IPS-NIHi11 (cell line): Measurements from ENCODE around the gene GALNT9.
A peak's percentile ranks its signal among the peaks of the same experiment; 100 is the strongest.
"Not testable (repeated sequence)": the region's sequence is repeated elsewhere in the genome, so short reads cannot be mapped to it uniquely, and the experiment has no call there.

Source experiments
- DNase-seq: peaks from one replicate; pipeline ENCODE4 v3.0.0; 2012; ENCODE audit warnings: mixed read lengths, low spot score

The GALNT9 gene

DNA sequence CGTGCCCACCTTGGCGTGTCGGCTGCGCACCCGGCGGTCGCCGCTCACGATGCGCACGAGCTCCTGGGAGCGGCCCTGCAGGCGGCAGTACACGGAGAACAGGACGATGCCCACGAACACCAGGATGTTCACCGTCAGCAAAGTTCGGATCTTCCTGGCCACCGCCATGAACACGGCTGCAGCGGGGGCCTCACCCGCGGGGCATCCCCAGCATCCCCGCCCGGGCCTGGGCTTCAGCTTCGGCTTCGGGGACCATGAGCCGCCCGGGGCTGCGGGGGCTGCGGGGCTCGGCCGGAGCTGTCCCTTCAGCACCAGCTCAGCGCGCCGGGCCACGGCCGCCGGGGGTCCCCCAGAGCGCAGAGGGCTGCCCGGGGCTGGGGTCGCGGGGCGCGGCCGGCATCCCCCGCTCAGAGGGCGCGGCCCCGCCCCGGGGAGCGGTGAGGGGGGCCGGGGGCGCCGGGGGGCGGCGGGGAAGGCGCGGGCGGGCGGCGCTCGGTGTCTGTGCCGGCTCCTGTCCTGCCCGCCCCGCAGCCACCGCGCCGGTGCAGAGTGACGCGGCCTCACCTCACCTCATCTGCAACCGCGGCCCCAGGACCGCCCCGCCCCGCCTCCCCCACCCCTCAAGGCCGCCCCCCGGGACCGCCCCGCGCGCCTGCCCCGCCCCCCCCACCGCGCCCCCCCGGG, at the start of gene GALNT9:
TSS of gene GALNT9 (minus strand) at position 554 of the 684 bp plus-strand sequence. CDS start at position 168, 386 bp downstream.
- peak; percentile 94 for DNase-seq

DNA sequence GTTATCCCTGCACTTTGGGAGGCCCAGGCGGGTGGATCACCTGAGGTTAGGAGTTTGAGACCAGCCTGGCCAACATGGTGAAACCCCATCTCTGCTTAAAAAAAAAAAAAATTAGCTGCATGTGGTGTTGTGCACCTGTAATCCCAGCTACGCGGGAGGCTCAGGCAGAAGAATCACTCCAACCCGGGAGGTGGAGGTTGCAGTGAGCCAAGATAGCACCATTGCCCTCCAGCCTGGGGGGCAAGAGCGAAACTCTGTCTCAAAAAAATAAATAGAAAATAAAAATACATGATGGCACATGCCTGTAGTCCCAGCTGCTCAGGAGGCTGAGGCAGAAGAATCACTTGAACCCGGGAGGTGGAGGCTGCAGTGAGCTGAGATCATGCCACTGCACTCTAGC, 49.7 kb upstream of the GALNT9 start:
- DNase-seq, result not testable (repeated sequence)

DNA sequence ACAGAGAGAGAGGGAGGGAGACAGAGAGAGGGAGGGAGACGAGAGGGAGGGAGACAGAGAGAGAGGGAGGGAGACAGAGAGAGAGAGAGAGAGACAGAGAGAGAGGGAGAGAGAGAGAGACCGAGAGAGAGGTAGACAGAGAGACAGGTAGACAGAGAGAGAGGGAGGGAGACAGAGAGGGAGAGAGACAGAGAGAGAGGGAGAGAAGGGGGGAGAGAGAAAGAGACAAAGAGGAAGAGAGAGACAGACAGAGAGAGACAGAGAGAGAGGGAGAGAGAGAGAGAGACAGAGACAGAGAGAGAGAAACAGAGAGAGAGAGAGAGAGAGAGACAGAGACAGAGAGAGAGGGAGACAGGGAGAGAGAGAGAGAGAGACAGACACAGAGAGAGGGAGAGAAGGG, 47.8 kb upstream of the GALNT9 start:
- no peak for DNase-seq

DNA sequence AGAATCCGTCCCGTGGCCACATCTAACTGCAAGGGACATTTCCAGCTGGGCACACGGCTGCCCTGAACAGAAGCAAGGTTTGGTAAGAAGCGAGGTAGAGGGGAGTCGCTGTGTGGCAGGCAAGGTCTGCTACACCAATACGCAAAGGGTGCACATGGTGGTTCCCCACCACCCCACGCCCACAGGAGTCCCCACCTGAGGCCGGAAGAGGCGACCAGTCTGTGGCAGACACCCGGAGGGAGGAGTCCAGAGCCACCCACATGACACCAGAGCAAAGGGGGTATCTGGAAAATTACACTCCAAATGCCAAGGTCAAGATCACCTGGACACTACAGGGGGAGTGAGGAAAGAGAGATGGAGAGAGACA, 47.1 kb upstream of the GALNT9 start:
- DNase-seq, result no peak

DNA sequence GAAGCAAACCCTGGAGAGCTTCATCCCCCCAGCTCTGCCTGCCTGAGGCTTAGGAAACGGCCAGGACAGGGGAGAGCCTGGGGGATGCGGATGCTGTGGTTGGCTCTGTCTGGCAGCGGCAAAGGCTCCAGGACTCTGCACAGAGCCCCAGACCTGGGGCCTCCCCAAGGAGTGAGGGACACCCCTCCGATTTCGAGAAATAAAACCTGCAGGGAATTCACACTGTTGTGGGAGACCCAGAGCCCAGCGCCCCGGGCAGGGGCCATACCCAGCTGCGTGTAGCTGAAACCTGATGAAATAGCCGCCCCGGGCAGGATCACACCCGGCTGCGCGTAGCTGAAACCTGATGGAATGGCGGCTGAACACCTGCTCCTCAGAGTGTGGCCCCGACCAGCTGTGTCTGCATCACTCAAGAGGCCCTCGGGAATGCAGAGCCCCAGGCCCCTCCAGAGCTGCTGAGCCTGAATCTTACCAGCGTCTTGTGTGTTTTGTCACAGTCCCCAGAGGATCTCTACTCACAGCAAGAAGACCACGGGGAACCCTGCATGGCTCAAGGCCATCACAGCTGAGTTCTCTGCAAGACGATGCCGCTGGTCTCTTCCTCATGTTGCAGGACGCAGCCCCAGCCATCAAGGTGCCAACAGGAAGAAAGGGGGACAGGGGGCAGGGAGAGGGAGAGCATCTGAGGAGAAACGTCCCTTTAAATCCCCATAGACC, 46.5 kb upstream of the GALNT9 start:
- DNase-seq, result no peak

DNA sequence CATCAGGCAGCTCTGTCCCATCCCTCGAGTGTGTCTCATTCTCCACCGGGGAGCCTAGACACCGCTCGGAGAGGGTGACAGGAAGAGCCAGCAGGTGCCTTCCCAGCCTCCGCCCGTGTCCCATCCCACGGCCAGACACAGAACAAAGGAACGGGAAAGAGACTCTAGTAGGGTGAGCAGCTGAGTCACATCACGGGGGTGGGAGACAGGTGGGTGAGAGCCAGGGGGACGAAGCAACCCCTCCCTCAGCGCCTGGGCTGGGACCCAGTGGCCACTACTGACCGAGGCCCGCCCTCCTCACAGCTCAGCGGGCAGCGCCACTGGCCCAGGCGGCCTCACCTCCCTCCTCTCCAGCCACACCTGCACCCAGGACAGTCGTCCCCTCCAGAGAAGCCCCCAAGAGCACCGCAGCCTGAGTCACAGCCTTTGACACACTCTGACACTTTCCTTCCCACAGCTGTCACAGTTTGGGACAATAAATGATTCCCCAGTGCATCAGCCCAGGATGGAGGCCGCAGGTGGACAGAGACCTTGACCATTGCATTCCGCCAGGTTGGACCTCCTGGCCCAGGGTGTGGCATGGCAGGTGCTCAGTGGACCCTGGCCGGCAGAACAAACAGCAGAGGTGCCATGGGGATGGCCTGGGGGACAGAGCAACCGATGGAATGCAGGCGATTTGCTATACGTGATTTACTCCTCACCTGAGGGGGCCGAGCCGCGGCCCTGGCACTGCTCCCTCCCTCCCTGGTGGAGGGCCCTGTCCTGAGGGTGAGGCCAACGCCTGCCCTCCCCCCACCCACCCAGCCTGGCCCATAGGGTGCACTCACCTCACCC, 45.4 kb upstream of the GALNT9 start:
- no peak for DNase-seq

DNA sequence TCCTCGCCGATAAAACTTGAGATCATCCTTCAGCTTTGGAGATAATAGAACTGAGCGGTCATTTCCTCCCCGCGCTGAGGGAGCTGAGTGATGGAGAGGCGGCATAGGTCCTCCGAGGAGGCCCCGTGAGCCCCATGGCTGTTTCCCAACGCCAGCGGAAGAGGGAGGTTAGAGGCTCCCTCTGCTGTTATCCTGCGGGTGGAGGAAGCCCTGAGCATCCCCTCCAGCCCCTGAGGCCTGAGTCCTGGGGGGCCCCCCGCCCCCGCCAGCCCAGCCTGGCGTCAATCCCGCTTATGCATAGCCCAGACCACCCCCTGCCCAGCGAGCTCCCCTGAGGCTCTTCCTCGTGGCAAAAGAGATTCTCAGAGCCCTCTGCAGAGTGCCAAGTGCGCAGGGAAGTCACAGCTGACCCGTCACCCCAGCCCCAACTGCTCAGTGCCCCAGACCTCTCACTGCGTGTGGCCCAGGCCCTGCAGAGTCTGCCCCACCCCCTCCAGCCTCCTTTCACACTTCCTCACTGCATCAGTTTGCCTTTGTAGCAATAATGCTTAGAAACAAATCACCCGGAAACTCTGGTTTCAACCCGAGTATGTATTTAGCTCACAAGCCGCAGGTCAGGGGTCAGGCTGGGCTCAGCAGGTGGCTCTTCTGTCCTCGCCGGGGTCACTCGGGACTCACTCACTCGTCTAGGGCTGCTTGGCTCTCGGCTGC, 44.7 kb upstream of the GALNT9 start:
- no peak for DNase-seq

DNA sequence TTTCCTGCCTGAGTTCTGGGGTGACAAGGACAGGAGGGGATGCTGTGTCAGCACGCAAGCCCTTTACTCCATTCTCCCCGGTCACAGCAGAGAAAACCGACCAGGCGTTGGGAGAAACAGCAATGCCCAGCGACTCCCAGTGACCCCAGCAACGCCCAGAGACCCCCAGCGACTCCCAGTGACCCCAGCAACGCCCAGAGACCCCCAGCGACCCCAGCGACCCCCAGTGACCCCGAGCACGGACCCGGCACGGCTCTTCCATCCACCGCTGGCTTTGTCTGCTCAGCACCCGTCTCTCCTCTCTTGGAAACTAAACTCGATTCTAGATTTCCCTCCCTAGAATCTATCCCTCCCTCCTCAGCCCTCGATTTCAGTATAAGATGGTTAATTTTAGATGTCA, 38.5 kb upstream of the GALNT9 start:
- no peak for DNase-seq

DNA sequence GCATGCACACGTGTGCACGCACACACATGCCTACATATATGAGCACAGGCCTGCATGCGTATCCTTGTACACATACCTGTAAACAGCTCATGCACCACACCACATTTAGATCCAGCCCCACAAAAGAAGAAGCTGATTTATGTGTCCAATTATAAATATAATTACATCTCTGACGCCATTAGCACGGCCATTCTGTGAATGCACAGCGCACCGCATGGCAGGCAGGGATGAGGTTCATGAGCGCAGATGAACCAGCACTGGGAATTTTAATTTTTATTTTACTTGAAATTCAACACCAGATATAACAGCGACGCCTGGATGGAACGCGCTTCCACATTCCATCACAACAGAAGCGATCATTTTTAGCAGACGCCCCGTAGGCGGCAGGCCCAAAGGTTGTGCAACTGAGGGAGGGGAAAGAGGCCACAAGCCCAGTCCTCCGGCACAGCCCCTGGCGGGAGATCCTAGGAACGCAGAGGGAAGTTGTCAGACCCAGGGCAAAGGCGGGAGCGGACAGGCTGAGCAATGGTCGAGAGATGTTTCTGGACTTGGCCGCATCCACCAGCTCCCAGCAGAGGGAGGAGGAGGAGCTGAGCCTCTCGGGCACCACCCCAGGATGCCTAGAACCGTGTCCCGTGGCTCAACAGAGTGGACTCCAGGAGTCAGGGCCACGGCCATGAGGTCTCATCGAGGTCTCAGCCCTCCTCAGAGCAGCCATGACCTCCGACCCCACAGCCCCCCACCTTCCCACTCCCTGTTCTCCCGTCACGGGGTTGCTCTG, 37.9 kb upstream of the GALNT9 start:
- no peak for DNase-seq

DNA sequence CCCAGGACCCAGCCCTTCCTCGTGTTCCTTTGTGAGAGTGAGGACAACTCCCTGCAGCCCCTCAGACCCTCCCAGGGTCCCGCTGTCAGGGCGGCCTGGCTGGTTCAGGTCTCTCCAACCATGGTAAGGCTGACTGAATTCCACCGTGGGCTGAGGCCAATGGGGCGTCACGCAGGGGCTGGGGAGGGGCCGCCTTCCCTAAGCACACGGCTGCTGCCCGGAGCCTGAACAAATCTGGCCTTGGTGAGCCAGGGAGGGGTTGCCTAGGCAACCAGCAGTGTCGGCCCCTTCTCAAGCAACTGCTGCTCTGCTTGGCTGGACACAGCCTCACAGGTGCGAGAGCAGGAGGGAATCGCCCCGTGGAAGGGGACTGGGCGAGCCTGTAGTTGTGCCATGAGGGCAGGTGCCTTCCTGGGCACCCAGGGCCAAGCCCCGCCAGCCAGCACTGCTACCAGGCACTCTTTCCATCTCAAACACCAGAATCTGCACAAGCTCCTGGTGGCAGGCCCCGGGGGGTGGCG, 37.0 kb upstream of the GALNT9 start:
- DNase-seq, result no peak

DNA sequence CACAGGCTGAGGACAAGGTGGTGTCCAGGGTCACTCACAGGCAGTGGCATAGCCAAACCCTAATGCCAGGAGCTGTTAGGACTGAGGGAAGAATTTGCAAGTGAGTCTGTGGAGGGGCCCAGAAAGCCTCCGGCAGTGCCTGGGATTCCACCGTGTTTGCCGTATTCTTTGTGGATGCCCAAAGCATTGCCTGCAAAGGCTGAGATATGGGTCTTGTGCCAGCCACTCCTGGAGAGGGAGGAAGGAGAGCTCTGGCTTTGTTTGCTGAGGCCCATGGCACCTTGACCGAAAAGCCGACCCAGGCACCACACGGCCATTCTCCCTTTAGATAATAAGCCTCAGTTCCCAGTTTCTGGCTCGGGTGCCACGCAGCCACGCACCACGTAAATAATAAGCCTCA, 35.8 kb upstream of the GALNT9 start:
- DNase-seq, result no peak

DNA sequence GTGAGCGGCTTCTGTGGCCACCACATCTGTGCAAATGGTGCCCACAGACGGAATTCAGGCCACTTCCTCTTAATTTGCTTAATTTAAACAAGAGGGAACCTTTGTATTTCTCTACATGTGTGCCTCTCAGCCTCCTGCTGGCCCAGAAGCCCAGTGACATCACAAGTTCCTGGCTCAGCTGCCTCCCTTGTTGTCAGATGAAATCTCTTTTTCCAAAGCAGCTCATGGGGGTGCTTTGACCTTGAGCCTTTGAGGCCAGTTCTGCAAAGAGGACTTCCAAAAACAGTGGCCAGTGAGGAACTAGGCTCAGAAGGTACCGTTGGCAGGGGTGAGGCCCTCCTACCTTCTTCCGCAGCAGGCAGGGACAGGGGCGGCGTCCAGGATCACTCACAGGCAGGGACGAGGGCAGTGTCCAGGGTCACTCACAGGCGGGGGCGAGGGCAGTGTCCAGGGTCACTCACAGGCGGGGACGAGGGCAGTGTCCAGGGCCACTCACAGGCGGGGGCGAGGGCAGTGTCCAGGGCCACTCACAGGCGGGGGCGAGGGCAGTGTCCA, 35.0 kb upstream of the GALNT9 start:
- no peak for DNase-seq

DNA sequence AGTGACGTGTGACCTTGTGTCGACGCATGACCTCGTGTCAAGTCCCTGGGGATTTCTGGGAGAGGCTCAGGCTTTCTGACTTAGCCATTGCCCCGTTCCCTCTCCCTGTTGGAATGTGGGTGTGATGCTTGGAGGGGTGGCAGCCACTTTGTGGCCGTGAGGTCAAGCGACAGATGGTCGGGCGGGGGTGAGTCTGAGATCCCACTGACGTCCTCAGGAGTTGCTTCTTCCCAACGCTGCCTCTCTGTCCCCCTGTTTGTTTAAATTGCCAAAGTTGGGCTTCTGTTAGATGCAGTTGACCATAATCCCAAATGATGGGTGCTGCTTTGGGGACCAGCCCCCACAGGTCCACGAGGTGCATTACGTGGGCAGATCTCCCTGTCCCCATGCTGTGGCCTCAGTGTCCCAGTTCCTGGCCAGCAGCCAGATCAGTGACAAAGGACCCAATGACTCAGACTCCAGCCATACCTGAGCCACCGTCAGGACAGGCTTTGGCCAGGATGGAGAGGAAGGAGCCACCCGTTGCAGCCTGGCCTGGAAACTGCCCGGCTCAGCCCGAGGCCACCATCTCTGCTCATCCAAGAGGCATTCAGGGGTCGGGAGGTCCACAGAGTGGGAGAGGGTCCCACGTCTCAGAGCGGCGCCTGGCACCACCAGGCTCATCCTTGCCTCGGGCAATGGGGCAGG, 34.4 kb upstream of the GALNT9 start:
- no peak for DNase-seq

DNA sequence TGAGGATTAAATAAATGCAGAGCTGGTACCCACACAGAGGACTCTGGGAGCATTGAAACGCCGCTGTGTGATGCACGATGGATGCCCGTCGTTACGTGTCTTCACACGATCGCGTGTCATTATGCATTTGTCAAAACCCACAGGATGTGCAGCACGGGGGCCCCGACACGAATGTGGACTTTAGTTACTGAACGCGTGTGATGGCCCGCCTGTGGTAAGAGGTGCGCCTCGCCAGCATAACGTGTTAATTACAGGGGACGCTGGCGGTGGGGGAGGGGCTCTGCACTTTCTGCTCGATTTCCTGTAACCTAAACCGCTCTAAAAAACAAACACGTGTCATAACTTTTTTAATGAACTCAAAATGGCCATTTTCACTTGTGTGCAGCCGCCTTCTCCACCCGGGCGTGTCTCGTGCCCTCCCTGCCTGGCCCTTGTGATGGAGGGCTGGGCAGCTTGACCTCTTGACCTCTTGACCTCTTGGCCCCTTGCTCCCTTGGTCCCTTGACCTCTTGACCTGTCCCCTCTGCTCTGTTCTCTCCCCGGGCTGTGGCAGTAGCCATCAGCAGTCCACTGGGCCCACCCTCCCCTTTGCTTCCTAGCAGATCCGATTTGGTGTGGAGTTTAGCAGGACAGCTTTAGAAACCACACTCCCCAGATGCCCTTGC, 33.7 kb upstream of the GALNT9 start:
- no peak for DNase-seq

DNA sequence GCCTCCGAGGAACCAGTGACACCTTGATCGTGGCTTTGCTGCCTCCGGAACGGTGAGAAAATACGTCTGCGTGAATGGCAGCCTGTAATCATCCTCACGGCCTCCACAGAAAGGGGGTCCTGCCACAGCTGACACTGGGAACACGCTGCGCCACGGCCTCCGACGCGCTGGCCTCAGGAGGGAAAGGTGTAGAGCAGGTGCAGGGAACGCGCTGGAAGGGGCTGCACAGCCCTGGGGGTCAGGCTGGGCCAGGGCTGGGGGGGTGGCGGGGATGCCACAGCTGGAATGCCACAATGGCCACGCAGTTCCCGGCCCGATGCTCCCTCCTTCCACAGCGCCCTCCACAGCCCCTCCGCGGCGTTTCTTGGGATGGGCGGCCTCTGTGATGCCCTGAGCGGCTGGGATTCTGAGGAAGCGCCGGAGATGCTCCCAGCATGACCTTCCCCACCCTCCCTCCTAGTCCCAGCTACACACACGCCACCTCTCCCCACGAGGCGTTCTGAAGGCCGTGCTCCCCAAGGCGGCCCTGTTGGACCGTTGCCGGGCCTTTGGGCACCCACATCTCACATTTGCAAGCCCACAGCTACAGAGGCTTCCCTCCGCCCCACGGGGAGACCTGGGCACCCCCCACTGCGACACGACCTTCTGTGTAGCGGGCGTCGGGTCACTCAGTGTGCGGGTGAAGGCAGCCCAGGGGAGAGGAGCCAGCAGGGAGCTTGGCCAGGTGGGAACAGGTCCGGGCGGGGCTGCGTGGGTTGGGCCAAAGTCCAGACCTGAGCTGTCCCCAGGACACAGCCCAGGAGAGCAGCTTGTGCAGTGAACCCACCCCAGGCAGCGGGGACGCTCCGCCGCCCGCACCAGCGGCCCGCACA, 31.8 kb upstream of the GALNT9 start:
- DNase-seq, result no peak

DNA sequence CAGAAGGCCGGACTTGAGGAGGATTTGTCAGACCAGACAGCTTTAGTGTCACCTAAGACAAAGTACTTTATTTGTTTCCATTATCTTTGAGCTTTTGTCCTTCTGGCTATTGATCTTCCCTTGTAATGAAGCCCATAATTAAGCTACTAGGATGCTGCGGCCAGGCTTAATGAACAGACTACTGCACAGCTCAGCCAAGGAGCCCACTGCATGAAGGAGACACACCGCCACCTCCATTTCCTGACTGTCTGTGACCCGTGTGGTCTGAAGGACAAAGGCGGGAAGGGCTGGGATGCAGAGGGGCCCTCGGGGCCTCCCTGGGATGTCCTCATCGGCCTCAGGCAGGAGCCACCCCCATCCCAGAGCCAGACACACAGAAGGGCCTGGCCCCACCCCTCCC, 31.0 kb upstream of the GALNT9 start:
- no peak for DNase-seq

DNA sequence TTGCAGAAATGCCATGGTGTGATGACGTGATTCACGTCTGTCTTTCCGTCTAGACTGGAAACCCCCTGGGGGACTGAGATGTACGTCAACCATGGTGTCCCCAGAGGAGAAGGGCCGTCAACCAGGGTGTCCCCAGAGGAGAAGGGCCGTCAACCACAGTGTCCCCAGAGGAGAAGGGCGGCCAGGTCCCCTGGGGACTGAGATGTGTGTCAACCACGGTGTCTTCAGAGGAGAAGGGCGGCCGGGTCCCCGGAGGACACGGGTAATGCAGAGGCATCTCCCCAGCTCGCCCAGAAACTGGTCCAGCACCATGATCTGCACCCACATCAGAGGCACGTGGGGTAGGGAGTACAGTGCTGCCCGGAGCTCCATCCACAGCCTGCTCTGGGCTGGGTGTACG, 30.6 kb upstream of the GALNT9 start:
- no peak for DNase-seq

DNA sequence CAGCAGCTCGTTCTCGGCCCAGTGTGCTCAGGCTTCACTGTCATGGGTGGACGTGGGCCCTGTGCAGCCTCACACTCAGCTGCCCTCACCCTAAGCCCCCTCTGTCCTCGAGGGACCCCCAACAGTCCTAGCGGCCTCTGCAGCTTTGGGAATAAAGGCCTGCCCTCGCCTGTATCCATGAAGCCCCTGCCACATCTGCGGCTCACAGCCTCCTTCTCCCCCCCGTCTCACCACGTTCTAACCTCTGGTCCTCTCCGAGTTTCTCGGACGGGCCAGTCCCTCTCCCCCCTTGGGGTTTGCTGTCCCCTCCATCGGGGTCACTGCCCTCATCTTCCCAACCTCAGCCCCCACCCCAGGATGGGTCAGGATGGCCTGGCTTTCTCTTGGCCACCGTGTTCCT, 30.2 kb upstream of the GALNT9 start:
- DNase-seq, result no peak
